T-helper 17 cell (primary cell): ENCODE data around the gene TMEM50A. TPM values are rescaled to one million over a fixed set of nuclear protein-coding genes. Genes with fewer than 3 reads are reported as not detected.

Source experiments
- total RNA-seq, 4 donors: library from RNA in 2 of 4; stranded (reverse) in 2 of 4; gene quantifications; one replicate each; pipeline ENCODE4 v1.2.3 and lab custom pipeline; 2022 to 2026

TMEM50A gene
- total RNA-seq, 2 donors from 2014 or later = 99.8 to 144 TPM

Other genes with a start within 250 kb of the TMEM50A start
- gene SYF2, start 105.8 kb upstream of the TMEM50A start, total RNA-seq = 10 to 100 TPM; 61.5 to 80.6 TPM
- 100 to 1,000 TPM; 483 to 509 TPM for gene RSRP1, start 90.9 kb upstream of the TMEM50A start, total RNA-seq
- 1 to 10 TPM in 1 of 2 donors, under 1 TPM in 1; 0.20 to 5.0 TPM for gene RHD, start 65.8 kb upstream of the TMEM50A start, total RNA-seq
- not detected for gene RHCE, start 82.5 kb downstream of the TMEM50A start, total RNA-seq
- 10 to 100 TPM; 16.3 to 21.6 TPM for gene MACO1, start 92.6 kb downstream of the TMEM50A start, total RNA-seq
- gene LDLRAP1, start 205.3 kb downstream of the TMEM50A start, total RNA-seq = 10 to 100 TPM; 90.3 to 96.6 TPM